Smooth muscle cell (in vitro differentiated cells): Measurements from ENCODE around the gene TPGS2. TPM values are rescaled to one million over a fixed set of nuclear protein-coding genes. Genes with fewer than 3 reads are reported as not detected.
"Not testable (repeated sequence)": the region's sequence is repeated elsewhere in the genome, so short reads cannot be mapped to it uniquely, and the experiment has no call there.

Experiments
- DNase-seq: peaks from one replicate; lab custom pipeline; 2025; ENCODE audit not compliant: unreplicated experiment; lab: John Stamatoyannopoulos, UW
- H2AFZ ChIP-seq: fragments of 200-600 bp; sonication (generic); 2 replicates; pipeline ENCODE4 v1.6.0; 2016; ENCODE audit warnings: antibody characterized with exemption, low read depth, mild to moderate bottlenecking
- H3F3A ChIP-seq: fragments of 200-600 bp; sonication (generic); 2 replicates; pipeline ENCODE4 v1.6.0; 2017; ENCODE audit warnings: antibody characterized with exemption, low read depth
- H3K27ac ChIP-seq: fragments of 200-600 bp; sonication (generic); 2 replicates; pipeline ENCODE4 v1.5.1; 2016; ENCODE audit warnings: low read depth, mild to moderate bottlenecking
- H3K27me3 ChIP-seq: fragments of 200-600 bp; sonication (generic); 2 replicates; pipeline ENCODE4 v1.6.1; 2016; ENCODE audit warnings: low read depth, mild to moderate bottlenecking
- H3K36me3 ChIP-seq: fragments of 200-600 bp; sonication (generic); 2 replicates; pipeline ENCODE4 v1.5.1; 2016; ENCODE audit warnings: low read depth
- H3K4me1 ChIP-seq: fragments of 200-600 bp; sonication (generic); 2 replicates; pipeline ENCODE4 v1.5.1; 2016; ENCODE audit warnings: low read depth
- H3K4me2 ChIP-seq: fragments of 200-600 bp; sonication (generic); 2 replicates; pipeline ENCODE4 v1.6.0; 2016; ENCODE audit warnings: mild to moderate bottlenecking
- H3K4me3 ChIP-seq: fragments of 200-600 bp; sonication (generic); 2 replicates; pipeline ENCODE4 v1.5.1; 2016; ENCODE audit warnings: mild to moderate bottlenecking
- H3K79me2 ChIP-seq: fragments of 200-600 bp; sonication (generic); 2 replicates; pipeline ENCODE4 v1.6.0; 2016; ENCODE audit warnings: low read depth, mild to moderate bottlenecking
- H3K9ac ChIP-seq: fragments of 200-600 bp; sonication (generic); 2 replicates; pipeline ENCODE4 v1.6.0; 2016; ENCODE audit warnings: low read depth
- H3K9me3 ChIP-seq: fragments of 200-600 bp; sonication (generic); replicated peaks from 2 replicates; pipeline ENCODE4 v1.5.1; 2016; ENCODE audit warnings: low read depth
- H4K20me1 ChIP-seq: fragments of 200-600 bp; sonication (generic); 2 replicates; pipeline ENCODE4 v1.6.0; 2016; ENCODE audit warnings: low read depth
- WGBS: methylation state at CpG from one replicate; pipeline ENCODE4 v1.1.7; 2016; ENCODE audit warnings: low lambda C conversion rate; 5-methylcytosine and 5-hydroxymethylcytosine counted together
- polyA plus RNA-seq: library from polyadenylated mRNA; unstranded; fragments of >200 nt; fragmentation: Nextera tagmentation; extraction: Ambion mirVana; gene quantifications from 2 replicates; pipeline ENCODE4 v1.2.1, GENCODE V29; 2016
- total RNA-seq: library from RNA; depleted of rRNA; stranded (reverse); fragments of >200 nt; gene quantifications from 2 replicates; pipeline ENCODE4 v1.2.3, GENCODE V29; 2014
- TF ChIP-seq, protein P1 (sequence below): fragments of 200-600 bp; sonication (generic); IDR thresholded peaks from 2 replicates; pipeline ENCODE4 v1.5.1; 2017; ENCODE audit warnings: borderline replicate concordance, mild to moderate bottlenecking, antibody characterized with exemption; ENCODE audit not compliant: insufficient read depth, poor library complexity, severe bottlenecking

Gene TPGS2
- total and polyA plus RNA-seq, 2 experiments from 2014 or later = 99.2 to 157 TPM

DNA sequence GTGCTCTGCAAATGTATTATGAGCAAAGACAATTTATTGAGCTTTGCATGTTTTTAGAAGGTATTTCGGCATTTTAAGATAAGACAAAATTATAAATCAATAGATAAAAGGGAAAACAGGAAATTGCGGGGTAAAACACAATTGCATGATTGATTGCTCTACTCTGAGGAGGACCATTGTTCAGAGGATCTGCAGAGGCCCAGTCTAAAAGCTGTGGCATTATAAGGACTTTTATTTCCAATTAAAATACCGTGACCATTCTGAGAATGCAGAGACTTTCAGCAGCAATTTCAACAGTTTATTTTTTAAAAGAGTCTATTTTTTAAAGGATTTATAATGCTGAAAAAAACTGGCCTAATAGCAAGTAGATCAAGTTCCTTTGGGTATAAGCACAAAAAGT, 62.0 kb downstream of the TPGS2 start:
- H2AFZ ChIP-seq = no peak overlapping the region
- no peaks in the 10 kb centered on the region for H3K4me1 ChIP-seq
- H4K20me1 ChIP-seq = no peaks in the 10 kb centered on the region
- WGBS = 84% methylated on average over 3 of the region's 3 CpGs
- H3K4me3 ChIP-seq = no peak overlapping the region
- H3F3A ChIP-seq = no peaks in the 10 kb centered on the region
- H3K4me2 ChIP-seq = no peak overlapping the region
- no peaks in the 10 kb centered on the region for H3K27me3 ChIP-seq
- no peaks in the 10 kb centered on the region for H3K9me3 ChIP-seq
- no peak for DNase-seq
- TF ChIP-seq, protein P1, sequence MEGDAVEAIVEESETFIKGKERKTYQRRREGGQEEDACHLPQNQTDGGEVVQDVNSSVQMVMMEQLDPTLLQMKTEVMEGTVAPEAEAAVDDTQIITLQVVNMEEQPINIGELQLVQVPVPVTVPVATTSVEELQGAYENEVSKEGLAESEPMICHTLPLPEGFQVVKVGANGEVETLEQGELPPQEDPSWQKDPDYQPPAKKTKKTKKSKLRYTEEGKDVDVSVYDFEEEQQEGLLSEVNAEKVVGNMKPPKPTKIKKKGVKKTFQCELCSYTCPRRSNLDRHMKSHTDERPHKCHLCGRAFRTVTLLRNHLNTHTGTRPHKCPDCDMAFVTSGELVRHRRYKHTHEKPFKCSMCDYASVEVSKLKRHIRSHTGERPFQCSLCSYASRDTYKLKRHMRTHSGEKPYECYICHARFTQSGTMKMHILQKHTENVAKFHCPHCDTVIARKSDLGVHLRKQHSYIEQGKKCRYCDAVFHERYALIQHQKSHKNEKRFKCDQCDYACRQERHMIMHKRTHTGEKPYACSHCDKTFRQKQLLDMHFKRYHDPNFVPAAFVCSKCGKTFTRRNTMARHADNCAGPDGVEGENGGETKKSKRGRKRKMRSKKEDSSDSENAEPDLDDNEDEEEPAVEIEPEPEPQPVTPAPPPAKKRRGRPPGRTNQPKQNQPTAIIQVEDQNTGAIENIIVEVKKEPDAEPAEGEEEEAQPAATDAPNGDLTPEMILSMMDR = no peak
- no peaks in the 10 kb centered on the region for H3K79me2 ChIP-seq
- H3K27ac ChIP-seq = no peak overlapping the region
- H3K36me3 ChIP-seq = no peaks in the 10 kb centered on the region
- H3K9ac ChIP-seq = no peak overlapping the region

DNA sequence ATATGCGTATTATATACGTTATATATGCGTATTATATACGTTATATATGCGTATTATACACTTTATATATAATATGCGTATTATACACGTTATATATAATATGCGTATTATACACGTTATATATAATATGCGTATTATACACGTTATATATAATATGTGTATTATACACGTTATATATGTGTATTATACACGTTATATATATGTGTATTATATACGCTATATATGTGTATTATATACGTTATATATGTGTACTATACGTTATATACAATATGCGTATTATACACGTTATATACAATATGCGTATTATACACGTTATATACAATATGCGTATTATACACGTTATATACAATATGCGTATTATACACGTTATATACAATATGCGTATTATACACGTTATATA, 65.8 kb downstream of the TPGS2 start:
- not testable (repeated sequence) for H3K9ac ChIP-seq, H3K27me3 ChIP-seq, H3K4me2 ChIP-seq, H3K36me3 ChIP-seq, H3K4me1 ChIP-seq, H4K20me1 ChIP-seq, H3K27ac ChIP-seq, H3K4me3 ChIP-seq, H2AFZ ChIP-seq, H3K9me3 ChIP-seq, H3F3A ChIP-seq, DNase-seq, H3K79me2 ChIP-seq
- 98% methylated on average over 26 of the region's 26 CpGs for whole genome bisulfite sequencing

DNA sequence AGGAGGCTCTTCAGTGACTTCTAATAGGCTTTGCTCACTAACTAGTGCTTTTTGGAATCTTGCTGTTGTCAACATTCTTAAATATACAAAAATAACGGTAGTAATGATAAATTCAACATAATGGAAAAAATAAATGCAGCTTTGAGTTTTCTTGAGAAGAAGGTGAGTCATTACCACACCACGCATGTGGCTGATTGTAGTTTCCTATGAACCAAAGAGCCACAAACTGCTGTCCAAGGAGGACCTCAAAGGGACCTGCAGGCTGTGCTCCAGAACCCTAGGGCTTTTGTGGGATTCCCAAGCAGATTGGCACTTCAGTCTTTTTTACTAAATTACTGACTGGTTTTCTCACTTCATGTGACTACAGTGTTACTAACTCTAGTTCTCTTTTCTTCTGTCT, 66.7 kb downstream of the TPGS2 start:
- H3K4me2 ChIP-seq = no peak overlapping the region
- TF ChIP-seq, protein P1 = no peak
- no peaks in the 10 kb centered on the region for H3K9me3 ChIP-seq
- no peak overlapping the region for H2AFZ ChIP-seq
- WGBS = 72% methylated on average over 2 of the region's 2 CpGs
- no peaks in the 10 kb centered on the region for H3K4me1 ChIP-seq
- no peaks in the 10 kb centered on the region for H3F3A ChIP-seq
- no peak overlapping the region for H3K9ac ChIP-seq
- H3K27ac ChIP-seq = no peak overlapping the region
- no peaks in the 10 kb centered on the region for H3K36me3 ChIP-seq
- DNase-seq = no peak
- H3K4me3 ChIP-seq = no peak overlapping the region
- H3K27me3 ChIP-seq = no peaks in the 10 kb centered on the region
- no peaks in the 10 kb centered on the region for H3K79me2 ChIP-seq
- no peaks in the 10 kb centered on the region for H4K20me1 ChIP-seq

DNA sequence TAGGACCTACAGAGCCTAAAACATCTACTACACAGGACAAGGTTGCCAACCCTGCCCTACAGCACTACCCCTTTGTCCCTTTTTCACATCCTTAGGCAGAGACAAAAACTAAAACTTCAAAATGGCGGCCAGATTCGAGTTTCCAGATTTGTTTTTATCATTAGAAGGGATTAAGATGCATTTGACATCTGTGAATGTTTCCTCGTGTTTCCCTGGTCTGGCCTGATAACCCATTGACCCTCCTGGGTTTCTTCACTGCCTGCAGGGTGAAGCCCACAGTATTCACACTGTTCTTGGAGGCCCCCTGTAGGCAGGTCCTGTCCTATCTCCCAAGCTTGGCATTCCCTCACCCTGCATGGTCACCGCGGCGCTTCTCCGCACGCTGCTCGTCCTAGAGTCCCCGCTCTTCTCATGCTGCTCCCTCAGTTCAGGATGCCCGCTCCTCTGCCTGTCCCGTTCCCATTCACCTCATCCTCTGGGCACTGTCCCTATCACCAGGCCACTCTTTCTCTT, 67.6 kb downstream of the TPGS2 start:
- no peak overlapping the region for H3K4me3 ChIP-seq
- no peaks in the 10 kb centered on the region for H3K36me3 ChIP-seq
- H3F3A ChIP-seq = no peaks in the 10 kb centered on the region
- no peak for DNase-seq
- no peaks in the 10 kb centered on the region for H4K20me1 ChIP-seq
- H3K27me3 ChIP-seq = no peaks in the 10 kb centered on the region
- no peak overlapping the region for H2AFZ ChIP-seq
- TF ChIP-seq, protein P1 = no peak
- H3K4me1 ChIP-seq = no peaks in the 10 kb centered on the region
- H3K9me3 ChIP-seq = no peaks in the 10 kb centered on the region
- no peak overlapping the region for H3K27ac ChIP-seq
- no peaks in the 10 kb centered on the region for H3K79me2 ChIP-seq
- H3K9ac ChIP-seq = no peak overlapping the region
- no peak overlapping the region for H3K4me2 ChIP-seq
- 85% methylated on average over 12 of the region's 12 CpGs for WGBS
